Body of pancreas (tissue), 4 donors: ENCODE results near the gene ROBO2.

Source experiments
- CTCF ChIP-seq, 7 experiments: fragments of 450-650 bp in 4 of 7; fragments of 200-600 bp in 3 of 7; sonication (generic) in 3 of 7; IDR thresholded peaks; one replicate each; pipeline ENCODE4 v1.5.1; 2016 to 2019; ENCODE audit warnings: antibody characterized with exemption in 7 of 7
- POLR2A ChIP-seq, 3 donors: fragments of 450-650 bp; IDR thresholded peaks; one replicate each; pipeline ENCODE4 v1.6.1; 2016; ENCODE audit warnings: antibody characterized with exemption in 3 of 3, mild to moderate bottlenecking in 2 of 3

DNA sequence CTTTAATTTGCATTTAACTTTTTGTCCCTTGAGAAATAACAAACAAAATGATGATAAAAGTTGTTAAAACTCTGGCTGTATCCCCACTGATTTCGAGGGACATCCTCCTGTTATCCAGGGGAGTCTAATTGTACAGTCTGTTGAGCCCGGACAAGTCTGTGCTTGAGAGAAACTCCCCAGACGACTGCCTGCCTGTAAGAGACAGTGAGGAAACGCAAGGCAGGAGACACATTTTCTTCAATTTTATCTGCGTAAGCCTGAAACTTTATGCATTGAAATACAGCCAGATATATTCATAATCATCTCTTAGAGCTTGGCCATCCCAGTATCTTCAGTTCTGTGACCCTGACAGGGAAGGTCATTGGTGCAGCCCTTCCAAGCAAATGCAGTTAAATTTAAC, 97.7 kb downstream of the ROBO2 start:
- no peak for TF ChIP-seq CTCF (IDR thresholded peaks at IDR 0.05)
- no peak for TF ChIP-seq POLR2A (IDR thresholded peaks at IDR 0.05)
